Adrenal gland (tissue), 12 donors: ENCODE results near the gene RFESD. TPM values are rescaled to one million over a fixed set of nuclear protein-coding genes. Genes with fewer than 3 reads are reported as not detected.

Source experiments
- DNase-seq, 7 donors: peaks; one replicate each; pipeline ENCODE4 v3.0.0-alpha.2; 2019 to 2020
- H3K27ac ChIP-seq, 5 donors: fragments of 200-600 bp; sonication (generic) in 4 of 5; 1 replicate in 3 of 5; 2 replicates in 2 of 5; pipeline versions ENCODE4 v1.5.1 to v1.8.0; 2016 to 2020; ENCODE audit warnings: mild to moderate bottlenecking in 1 of 5
- H3K27me3 ChIP-seq: fragments of 200-600 bp; 2 replicates; pipeline ENCODE4 v1.8.0; 2021
- H3K36me3 ChIP-seq, 2 donors: fragments of 200-600 bp; replicated peaks in 1 of 2; 1 replicate in 1 of 2; 2 replicates in 1 of 2; pipeline versions ENCODE4 v1.5.1 to v1.8.0; 2018 to 2022
- H3K4me1 ChIP-seq, 2 donors: fragments of 200-600 bp; replicated peaks in 1 of 2; 1 replicate in 1 of 2; 2 replicates in 1 of 2; pipeline versions ENCODE4 v1.5.1 to v1.8.0; 2018 to 2021
- H3K4me3 ChIP-seq, 4 donors: fragments of 200-600 bp; sonication (generic) in 3 of 4; one replicate each; pipeline ENCODE4 v1.5.1; 2016 to 2018
- H3K9me3 ChIP-seq, 3 donors: fragments of 200-600 bp; sonication (generic) in 1 of 3; replicated peaks in 1 of 3; 1 replicate in 2 of 3; 2 replicates in 1 of 3; pipeline versions ENCODE4 v1.5.1 to v1.8.0; 2016 to 2021
- POLR2A ChIP-seq, 2 donors: fragments of 450-650 bp; IDR thresholded peaks; one replicate each; pipeline ENCODE4 v1.6.1; 2017; ENCODE audit warnings: antibody characterized with exemption in 2 of 2, mild to moderate bottlenecking in 2 of 2, moderate library complexity in 1 of 2
- WGBS, 4 donors: extraction: QIAGEN DNeasy Blood & Tissue Kit in 2 of 4; methylation state at CpG; one replicate each; pipeline versions ENCODE4 v1.1.5 to v1.1.7; 2013 to 2017; 5-methylcytosine and 5-hydroxymethylcytosine counted together
- intact Hi-C, 2 donors: fragments of 100-400 bp; cut with DNase I; formaldehyde crosslinking; loops; one replicate each; pipeline versions ENCODE4 v1.14.1 to v1.15.0; 2022 to 2023
- polyA plus RNA-seq, 3 donors: library from polyadenylated mRNA; stranded (reverse); fragments of 200-250 nt in 2 of 3; fragments of 350-450 nt in 1 of 3; fragmentation: Illumina TruSeq in 1 of 3; extraction: RNeasy Lipid Tissue Mini Kit (QIAGEN cat#74804) in 1 of 3; gene quantifications; one replicate each; pipeline ENCODE4 v1.2.3, GENCODE V29; 2013 to 2014
- total RNA-seq, 9 donors: library from RNA; depleted of rRNA in 4 of 9; stranded (reverse); fragments of >200 nt in 4 of 9; fragments of 120-200 nt in 1 of 9; fragmentation: NEBNext Ultra II Directional in 1 of 9; extraction: Animal tissue kit (Norgen Biotek cat#: 25700) in 1 of 9; gene quantifications; one replicate each; pipeline versions ENCODE4 v1.1.0 to v1.2.4, GENCODE V29; 2013 to 2023
- TF ChIP-seq, protein P1 (sequence below), 6 experiments: fragments of 450-650 bp in 4 of 6; fragments of 200-600 bp in 2 of 6; sonication (generic) in 1 of 6; IDR thresholded peaks; 1 replicate in 5 of 6; 2 replicates in 1 of 6; pipeline versions ENCODE4 v1.5.1 to v1.8.0; 2016 to 2021; ENCODE audit warnings: antibody characterized with exemption in 6 of 6, mild to moderate bottlenecking in 2 of 6, moderate library complexity in 1 of 6
- donor health status: healthy with polysubstance abuse.
- donor health status: Bipolar disorder and iron deficiency.
- donor health status: DM: yes; HTN: yes; CAD: no.
- donor health status: DM: no; HTN: no; CAD: no.
- donor health status: DM: no; HTN: no; CAD: no.
- donor health status: DM: yes; HTN: yes; CAD: no.

Gene RFESD
- total and polyA plus RNA-seq, 12 donors, result 0.43 to 6.8 (median 2.6) TPM

DNA sequence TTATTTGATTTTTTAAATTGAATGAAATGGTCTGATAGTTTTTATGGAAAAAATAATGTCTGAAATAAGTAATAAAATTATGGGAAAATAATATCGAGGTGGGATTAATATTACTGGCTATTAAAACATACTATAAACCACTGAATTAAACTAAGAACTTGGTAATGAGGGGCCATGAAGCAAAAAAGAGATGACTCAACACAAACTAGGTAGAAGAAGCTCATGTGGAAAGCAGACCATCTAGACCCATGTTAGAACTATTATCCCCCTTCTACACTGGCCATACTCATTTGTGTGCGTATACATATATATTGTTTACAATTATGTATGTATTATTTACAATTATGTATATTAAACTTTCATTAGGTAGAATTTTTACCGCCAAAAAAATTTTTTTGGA is 35.2 kb upstream of the RFESD start:
- no peak overlapping the region for H3K4me3 ChIP-seq
- intact Hi-C loops, result no loop called here
- TF ChIP-seq, protein P1, sequence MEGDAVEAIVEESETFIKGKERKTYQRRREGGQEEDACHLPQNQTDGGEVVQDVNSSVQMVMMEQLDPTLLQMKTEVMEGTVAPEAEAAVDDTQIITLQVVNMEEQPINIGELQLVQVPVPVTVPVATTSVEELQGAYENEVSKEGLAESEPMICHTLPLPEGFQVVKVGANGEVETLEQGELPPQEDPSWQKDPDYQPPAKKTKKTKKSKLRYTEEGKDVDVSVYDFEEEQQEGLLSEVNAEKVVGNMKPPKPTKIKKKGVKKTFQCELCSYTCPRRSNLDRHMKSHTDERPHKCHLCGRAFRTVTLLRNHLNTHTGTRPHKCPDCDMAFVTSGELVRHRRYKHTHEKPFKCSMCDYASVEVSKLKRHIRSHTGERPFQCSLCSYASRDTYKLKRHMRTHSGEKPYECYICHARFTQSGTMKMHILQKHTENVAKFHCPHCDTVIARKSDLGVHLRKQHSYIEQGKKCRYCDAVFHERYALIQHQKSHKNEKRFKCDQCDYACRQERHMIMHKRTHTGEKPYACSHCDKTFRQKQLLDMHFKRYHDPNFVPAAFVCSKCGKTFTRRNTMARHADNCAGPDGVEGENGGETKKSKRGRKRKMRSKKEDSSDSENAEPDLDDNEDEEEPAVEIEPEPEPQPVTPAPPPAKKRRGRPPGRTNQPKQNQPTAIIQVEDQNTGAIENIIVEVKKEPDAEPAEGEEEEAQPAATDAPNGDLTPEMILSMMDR (IDR thresholded peaks at IDR 0.05), result no peak
- TF ChIP-seq POLR2A (IDR thresholded peaks at IDR 0.05), result no peak
- no peak overlapping the region for H3K27ac ChIP-seq
- no peaks in the 10 kb centered on the region for H3K9me3 ChIP-seq
- no peaks in the 10 kb centered on the region for H3K36me3 ChIP-seq
- H3K27me3 ChIP-seq, result no peaks in the 10 kb centered on the region
- DNase-seq, result no peak
- no peaks in the 10 kb centered on the region for H3K4me1 ChIP-seq
- 85 to 90% (median 89%) methylated on average over 3 of the region's 3 CpGs for WGBS, 4 donors

DNA sequence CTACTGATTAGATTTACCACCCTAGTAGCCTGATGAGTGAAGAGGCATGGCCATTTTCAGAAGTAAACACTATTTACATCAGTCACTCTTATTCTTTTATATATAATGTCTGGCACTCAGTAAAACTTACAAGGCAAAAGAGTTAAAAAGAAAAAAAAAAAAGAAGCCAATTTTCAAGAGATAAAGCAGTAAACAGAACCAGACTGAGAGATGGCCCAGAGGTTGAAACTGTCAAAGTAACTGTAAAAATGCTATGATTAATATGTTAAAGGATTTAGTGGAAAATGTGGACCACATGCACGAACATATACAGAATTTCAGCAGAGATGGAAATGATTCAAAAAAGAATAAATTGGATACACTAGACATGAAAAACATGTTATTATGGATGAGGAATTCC is 33.1 kb upstream of the RFESD start:
- intact Hi-C loops, result no loop called here
- TF ChIP-seq, protein P1 (IDR thresholded peaks at IDR 0.05), result no peak
- TF ChIP-seq POLR2A (IDR thresholded peaks at IDR 0.05), result no peak
- Histone ChIP-seq H3K4me1 (no peaks in the 10 kb centered on the region), H3K27ac (no peak overlapping the region), H3K36me3 (no peaks in the 10 kb centered on the region), H3K9me3 (no peaks in the 10 kb centered on the region), H3K4me3 (no peak overlapping the region), H3K27me3 (no peaks in the 10 kb centered on the region)
- DNase-seq, result no peak
- 94 to 100% (median 98%) methylated on average over 1 of the region's 1 CpG for WGBS, 4 donors

DNA sequence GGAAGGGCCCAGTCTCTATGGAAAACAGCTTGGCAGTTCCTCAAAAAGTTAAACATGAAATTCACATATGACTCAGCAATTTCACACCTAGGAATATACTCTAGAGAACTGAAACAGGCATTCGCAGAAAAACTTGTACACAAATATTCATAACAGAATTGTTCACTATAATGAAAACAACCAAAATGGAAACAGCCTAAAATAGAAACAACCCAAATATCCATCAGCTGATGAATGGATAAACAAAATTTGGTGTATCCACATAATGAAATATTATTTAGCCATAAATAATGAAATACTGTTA is 31.5 kb upstream of the RFESD start:
- TF ChIP-seq, protein P1 (IDR thresholded peaks at IDR 0.05), result no peak
- TF ChIP-seq POLR2A (IDR thresholded peaks at IDR 0.05), result no peak
- intact Hi-C loops, result no loop called here
- Histone ChIP-seq H3K9me3 (no peaks in the 10 kb centered on the region), H3K36me3 (no peaks in the 10 kb centered on the region), H3K4me3 (no peak overlapping the region), H3K4me1 (peaks cover 4 to 9% of the 10 kb centered on the region in 2 donors), H3K27me3 (no peaks in the 10 kb centered on the region), H3K27ac (no peak overlapping the region)
- DNase-seq, result no peak
- WGBS, 4 donors, result 80 to 90% (median 87%) methylated on average over 1 of the region's 1 CpG

DNA sequence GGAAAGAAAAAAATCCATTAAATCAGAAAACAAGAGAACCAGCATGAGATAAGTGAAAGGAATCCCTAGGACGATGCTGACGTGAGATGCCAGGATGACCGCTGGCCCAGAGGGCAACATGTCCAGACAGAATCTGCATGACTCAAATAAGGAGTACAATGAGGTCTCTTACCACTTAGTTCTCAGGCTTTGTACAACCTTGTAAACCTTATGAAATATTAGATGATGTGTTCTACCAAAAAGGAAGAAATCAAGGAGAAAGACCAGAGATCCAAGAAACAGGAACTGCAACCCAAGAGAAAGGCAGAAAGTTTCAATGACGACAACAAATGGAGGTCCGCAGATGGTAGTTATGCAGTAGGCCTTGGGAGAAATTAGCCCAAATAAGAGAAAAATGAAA is 29.5 kb upstream of the RFESD start:
- Histone ChIP-seq H3K27me3 (no peaks in the 10 kb centered on the region), H3K4me3 (no peak overlapping the region), H3K36me3 (no peaks in the 10 kb centered on the region), H3K9me3 (no peaks in the 10 kb centered on the region), H3K4me1 (peaks cover 4 to 22% of the 10 kb centered on the region in 2 donors), H3K27ac (no peak overlapping the region)
- 76 to 97% (median 93%) methylated on average over 5 of the region's 5 CpGs for WGBS, 4 donors
- DNase-seq, result no peak
- no peak for TF ChIP-seq POLR2A (IDR thresholded peaks at IDR 0.05)
- TF ChIP-seq, protein P1 (IDR thresholded peaks at IDR 0.05), result no peak
- intact Hi-C loops, result no loop called here
